Left renal cortex interstitium (tissue), 4 donors: ENCODE measurements around the gene COL25A1. TPM values are rescaled to one million over a fixed set of nuclear protein-coding genes. Genes with fewer than 3 reads are reported as not detected.

Source experiments
- DNase-seq, 4 donors: peaks; one replicate each; pipeline ENCODE4 v3.0.0-alpha.2; 2013; ENCODE audit warnings: low read depth in 4 of 4, low spot score in 2 of 4, missing footprints in 1 of 4
- polyA plus RNA-seq, 4 donors: library from polyadenylated mRNA; unstranded; fragments of 120-200 nt; gene quantifications; one replicate each; pipeline ENCODE4 v1.2.1, GENCODE V29; 2013; ENCODE audit not compliant: insufficient read length in 4 of 4

Gene COL25A1
- polyA plus RNA-seq, 4 donors, result 14.9 to 23.1 (median 18.8) TPM

DNA sequence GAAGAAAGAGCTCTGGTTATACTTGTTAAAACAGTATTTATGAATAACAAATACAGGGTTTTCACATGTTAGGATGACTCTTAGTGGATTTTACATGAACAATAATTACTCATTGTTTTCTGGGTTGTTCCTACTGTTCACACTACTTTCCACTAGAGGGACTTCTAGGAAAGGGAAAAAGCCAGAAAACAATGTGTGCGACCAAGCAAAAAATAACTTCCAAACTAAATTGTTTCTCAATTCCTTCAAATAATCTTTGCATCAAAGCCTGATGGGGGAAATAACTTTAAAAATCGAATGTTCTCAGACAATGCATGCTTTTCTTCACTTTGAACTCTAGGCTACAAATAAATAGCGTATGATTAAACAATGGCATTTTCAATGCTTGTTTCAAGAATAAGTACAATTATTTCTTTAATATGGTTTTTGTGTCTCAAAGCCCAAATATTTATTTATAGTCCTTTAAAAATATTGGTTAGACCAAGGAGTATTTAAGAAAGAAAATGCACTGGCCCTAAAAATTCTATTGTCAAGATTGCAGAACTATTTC, 467.5 kb downstream of the COL25A1 start:
- peak in 1 of 4 donors; percentile 34 for DNase-seq

DNA sequence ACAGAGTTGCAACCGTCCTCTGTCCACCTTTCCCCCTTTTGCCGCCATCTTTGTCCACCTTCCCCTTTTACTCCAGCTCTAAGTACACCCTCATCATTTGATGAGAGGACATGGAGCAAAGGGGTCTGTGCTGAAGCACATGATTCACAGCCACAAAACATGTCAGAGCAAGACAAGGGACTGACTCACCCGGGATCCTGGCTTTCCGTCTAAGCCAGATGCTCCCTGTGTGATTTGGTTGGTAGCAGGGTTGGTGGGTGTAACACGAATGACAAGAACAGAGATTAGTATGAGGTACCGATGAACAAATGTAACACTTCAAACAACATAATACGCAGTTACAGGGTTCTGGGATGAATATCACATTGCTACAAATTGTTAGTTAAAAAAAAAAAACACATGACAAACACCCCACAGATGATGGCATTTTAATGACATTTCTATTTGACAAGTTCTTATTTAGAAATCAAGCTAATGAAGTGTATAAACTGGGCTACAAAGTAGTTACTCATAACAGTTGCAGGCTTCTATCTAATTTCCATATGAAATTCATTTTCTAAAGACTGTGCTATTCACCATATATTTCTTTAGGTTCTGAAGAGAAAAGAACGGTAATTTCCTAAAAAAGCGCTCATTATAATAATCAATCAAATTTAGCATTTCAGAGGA, 468.2 kb downstream of the COL25A1 start:
- DNase-seq, result no peak

DNA sequence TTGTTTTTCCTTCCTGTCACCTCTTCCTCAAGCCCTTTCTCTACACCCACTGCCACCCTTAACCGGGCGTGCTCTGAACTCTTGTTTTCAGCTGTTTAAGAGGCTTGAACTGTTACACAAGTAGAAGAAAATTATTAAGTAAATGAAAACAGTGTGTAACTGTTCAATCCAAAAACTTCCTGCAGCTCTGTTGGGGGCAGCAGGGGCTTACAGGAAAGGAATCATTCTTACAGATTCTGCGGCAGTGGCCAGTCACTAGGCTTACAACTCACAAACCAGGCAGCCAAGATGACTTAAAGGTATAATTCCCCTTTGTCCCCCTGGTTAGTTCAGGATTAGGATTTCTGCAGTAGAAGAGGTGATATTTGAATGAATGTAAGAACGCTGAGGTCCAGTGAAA, 469.4 kb downstream of the COL25A1 start:
- no peak for DNase-seq

DNA sequence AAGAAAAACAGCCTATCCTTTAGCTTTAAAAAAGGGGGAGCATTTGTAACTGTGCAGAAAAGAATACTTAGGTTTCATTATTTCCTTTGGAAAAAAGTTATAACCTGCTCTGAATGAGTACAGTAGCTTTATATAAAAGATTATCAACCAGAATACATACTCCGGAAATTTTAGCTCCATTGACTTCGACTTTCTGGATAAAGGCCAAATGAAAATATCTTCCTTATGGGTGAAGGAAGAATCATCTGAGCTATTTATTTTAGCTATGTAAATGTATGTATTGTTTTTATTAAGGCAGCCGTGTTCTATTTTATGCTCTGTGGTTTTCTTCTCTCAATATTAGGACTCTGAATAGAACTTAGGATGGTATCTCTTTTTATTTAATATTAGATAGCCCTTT, 470.6 kb downstream of the COL25A1 start:
- no peak for DNase-seq

DNA sequence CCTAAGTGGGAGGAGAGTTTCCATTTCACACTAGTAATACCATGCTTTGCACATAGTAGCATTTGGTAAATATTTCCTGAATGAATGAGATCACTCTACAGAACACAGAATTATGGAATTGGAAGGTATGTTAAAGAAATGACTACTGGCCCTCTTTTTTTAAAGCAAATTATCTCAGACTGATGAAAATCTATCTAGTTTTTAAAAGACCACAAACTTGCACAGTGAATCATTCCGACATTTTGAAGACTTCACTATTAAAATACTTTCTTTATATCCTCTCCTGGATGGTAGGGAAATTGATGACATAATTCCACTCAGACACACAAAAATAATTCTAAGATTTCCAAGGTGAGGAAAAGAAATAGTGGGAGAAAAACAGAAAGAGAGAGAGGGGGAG, 471.2 kb downstream of the COL25A1 start:
- DNase-seq, result no peak

DNA sequence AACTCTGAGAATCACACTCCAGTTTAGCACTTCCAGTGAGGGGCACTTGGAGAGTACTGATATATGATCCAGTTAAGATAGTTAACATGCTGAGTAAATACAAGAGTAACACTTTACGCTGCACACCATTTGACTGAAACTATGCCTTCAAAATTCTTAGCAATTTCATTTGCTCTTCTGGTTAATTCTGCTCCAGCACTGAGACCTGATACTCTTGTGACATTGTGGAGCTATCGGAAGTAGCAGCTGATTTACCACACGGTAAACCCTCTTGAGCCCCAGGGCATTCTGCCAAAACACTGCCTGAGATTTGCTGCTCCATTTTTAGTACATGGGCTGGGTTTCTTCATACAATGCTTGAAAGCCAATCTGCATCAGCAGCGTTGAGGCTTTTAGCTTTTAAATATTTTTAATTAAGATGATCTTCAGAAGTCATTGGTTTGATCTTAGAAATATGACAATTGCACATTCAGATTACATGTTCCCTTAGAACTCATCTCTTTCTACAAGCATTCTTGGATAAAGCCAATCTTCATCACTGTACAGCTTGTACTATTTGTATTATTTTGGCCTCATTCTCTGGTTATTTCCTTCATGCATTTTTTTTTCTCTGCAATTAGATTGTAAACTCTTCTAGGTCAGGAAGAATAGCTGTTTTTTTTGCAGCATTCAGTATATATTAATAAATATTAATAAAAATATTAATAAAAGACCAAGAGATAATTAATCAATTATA, 471.8 kb downstream of the COL25A1 start:
- DNase-seq, result peak in 2 of 4 donors; percentile 37 to 51

DNA sequence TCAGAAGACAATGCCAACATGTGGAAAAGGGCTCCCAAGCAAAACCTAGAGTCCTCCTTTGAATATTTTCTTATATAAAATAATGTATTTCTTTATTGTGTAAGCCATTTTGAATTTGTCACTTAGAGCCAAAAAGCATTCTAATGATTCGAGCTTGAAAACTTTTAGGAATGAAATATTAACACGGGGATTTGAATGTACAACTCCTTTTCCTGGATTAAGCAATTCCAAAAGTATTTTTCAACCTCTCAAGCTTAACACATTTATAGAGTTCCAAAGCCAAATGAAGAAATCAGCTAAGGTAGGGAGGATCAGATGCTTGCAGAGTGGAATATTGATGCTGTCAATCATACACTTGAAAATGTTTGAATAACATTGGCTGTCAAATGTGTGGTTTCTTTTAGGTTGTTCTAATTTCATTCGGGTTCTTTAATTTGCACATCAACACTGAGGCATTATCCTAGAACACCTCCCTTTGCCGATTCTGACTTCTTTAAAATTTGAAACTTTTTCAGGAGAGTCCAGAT, 472.4 kb downstream of the COL25A1 start:
- DNase-seq, result no peak

DNA sequence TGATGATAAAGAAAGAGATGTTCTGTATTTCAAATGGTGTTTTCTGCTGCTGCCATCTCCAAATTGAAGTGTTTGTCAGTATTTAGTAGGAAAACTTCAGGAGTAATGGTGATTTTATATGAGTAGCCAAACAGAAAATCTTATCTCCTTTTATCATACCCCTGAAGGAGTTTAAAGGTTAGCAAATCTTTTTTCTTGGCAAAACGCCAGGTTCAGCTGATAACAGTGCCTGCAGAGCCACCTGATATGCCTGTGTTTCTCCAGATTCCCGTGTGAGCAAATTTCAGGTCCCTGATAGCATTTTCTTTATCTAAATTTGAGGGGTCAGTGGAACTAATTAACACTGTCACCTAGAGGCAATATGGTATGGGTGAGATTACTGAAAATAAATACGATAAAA, 473.8 kb downstream of the COL25A1 start:
- DNase-seq, result no peak

DNA sequence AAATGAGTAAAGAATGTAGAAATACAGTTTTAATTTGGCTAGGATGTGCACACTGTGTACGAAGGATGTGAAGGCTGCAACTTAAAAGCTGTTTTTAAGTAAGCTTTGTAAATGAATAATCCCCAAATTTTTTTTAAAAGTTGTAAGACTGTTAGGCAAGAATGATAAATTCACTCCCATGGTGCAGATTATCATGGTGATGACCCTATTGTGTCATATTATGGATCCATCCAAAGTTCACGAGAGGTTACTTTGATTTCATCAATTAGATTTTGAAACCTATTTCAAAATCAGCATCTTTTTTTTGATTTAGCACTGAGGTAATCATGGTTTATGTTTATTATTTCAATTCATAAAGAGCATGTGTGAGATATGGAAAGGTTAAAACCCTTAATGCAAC, 476.7 kb downstream of the COL25A1 start:
- DNase-seq, result no peak

DNA sequence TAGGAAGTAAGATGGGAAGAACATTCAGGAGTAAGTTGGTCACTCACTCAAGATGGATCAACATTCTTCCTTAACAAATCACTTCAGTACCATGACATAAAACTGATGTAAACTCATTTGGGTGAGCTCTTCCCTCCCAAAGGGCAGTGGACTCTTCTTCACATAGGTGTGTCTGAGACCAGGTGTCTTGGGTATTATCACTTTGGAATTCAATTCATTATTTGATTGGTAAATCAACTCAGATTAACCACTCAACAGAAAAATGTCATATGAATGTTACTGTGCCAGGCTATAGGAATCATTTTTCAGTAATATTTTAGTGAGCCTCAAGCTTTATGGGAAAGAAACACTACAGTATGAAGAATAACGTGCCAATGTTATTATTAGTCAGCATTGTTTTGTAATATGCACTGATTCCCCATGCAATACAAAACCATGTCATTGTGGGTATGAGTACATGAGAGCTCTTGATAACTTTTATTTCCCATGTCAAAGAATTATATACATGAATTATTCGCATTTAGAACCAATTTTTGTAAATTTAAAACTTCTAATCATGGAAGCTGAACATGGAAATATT, 481.0 kb downstream of the COL25A1 start:
- DNase-seq, result no peak

DNA sequence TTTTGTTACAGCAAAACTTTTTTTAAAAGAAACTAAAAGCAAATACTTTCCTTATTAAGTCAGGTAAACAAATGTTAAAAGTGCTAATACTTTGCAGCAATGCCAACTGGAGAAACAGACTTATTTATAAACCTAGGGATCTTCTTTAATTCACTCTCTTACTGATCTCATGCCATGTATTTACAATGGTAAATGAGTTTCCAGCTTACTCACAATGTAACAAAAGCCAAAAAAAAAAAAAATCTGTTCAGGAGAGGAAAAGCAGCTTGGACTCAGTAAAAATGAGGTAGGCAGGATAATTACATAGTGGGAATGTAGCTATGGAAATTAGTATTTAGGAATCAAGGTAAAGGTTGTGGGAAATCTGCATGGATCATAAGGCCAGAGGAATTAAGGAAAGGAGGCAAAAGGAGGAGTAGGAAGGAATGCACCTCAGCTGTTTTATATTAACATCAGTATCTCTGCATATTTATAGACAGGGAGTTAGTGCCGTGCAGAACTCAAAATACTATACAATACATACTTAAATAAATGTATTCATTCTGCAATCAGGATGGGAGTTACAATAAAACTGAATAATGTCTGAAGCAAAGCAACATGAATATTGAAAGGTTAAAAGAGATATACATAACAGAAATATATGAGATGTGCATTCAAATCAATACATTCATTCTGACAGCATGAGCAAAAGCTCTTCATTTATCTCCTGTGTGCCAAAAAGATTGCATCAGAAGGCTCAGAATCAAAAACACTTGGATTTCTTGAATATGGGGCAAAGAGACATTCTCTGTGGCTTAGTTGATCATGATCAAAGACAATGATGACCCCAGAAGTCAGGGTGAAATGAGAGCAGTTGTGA, 481.7 kb downstream of the COL25A1 start:
- no peak for DNase-seq

DNA sequence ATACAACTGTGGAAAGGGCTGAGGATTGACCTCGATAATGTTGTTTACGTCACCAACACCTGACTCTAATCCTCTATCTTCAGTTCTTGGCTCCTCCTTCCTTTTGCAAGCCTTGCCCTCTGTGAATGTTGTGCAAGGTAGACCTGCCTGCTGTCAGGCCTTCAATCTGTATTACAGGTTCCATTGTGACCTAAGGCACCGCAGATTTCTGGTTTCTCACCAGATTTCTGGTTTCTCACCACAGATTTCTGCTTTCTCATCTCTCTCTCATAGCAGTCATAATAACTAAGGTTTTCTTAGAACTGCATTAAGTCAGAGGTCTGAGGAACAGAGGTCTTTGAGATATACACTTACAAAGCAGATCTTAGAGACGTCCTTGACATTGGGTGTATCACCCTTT, 488.1 kb downstream of the COL25A1 start:
- DNase-seq, result no peak

DNA sequence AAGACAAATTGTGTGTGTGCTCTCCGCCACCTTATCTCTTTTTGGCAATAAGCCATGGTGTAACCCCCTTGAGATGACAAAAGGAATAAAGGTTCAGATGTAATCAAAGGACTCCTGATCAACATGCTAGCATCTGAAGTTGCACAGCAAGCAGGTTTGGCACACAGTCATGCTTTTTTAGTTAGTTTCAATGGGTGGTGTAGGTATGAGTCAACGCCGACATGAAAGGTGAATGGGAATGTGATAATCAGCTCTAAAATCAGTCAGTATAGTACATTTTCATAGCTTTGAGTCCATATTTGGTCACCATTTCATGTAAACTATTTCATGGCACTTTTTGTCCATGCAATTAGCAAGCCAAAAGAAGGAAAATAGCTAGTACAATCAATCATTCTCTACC, 489.2 kb downstream of the COL25A1 start:
- DNase-seq, result no peak

DNA sequence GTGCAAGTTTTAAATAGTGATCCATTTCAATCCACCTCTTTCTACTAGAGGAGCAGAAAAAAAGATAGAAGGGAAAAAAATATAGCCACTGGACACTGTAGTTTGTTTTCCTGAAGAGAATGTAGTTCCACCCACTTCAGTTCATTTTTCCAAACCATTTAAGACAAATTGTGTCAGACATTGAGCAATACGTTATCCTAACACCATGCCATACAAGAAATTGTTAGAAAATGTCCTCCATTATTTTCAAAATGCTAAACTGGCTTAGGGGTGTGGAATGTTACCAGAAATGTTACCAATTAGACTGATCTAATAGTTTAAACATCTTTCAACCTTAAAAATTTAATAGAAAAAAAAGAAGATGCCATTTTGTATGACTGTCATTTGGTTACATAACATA, 491.0 kb downstream of the COL25A1 start:
- DNase-seq, result no peak

DNA sequence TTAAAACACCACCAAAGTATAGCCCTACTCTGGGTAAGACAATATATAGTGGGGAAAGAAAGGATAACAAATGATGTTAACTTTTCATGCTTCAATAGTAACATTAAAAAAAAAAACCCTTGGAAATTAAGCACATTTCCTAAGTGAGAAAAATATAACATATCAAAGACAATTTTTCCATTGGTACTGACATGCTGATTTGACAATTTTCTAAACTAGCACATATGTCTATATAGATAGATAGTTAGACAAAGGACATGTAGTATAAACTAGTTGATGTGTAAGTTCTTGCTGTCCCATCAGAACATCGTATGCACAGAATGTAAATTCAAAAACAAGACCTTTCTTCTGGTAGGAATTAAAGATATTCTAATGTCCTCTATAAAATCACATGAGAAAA, 492.4 kb downstream of the COL25A1 start:
- DNase-seq, result no peak

DNA sequence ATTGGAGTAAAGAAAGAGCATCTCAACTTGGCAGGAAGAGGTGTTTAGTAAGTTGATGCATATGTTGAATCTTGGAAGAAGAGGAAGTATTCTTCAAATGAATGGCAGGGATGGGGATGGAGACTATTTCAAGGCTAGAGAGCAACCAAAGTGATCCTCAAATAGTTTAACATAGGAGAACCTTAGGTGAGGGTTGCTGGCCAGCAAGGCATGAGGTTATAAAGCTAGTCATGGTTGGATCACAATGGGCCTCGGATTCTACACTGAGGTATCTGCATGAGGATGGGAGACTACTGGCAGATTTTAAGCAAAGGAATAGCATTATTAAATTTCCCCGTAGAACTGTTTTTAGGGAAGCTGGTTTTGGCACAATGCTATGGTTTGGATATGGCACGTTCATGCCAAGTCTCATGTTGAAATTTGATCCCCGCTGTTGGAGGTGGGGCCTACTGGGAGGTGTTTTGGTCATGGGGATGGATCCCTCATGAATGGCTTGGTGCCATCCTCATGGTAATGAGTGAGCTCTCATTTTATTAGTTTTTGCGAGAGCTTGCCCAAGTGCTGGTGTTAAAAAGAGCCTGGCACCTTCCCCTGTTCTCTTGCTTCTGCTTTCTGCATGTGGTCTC, 497.7 kb downstream of the COL25A1 start:
- DNase-seq, result no peak

DNA sequence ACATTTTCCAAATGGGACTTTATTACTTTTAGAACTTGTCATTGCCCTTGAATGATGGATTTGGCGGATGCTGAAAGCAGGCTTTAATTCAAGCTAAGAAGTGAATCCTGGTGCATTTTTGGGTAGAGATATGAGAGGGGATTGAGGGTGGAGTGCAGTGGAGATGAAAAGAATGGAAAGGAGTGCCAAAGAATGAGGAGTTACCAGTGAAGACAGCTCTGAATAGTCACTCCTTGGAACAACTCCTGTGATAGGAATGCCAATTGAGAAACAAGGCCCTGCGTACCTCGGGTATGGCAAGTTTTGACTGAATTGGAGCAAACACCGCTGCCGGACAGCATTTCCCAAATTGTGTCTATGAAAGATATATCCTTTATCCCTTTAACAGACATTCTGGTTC, 503.2 kb downstream of the COL25A1 start:
- no peak for DNase-seq

DNA sequence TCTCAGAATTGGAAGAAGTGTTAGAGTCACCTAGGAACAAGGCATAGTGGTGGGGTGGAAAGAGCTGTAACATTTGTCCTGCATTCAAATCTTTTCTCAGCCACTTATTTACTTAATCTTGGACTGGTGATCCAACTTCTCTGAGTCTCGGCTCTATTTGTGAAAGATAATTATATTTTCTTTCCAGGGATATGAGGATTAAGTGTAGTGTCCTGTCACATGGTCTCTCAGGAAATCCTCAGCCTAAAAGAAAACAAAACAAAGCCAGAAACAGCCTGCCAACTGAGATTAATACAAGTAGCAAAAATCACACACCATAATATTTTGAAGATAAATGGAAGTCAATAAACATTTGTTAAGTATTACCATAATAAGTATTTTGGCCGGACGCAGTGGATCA, 506.3 kb downstream of the COL25A1 start:
- DNase-seq, result no peak

DNA sequence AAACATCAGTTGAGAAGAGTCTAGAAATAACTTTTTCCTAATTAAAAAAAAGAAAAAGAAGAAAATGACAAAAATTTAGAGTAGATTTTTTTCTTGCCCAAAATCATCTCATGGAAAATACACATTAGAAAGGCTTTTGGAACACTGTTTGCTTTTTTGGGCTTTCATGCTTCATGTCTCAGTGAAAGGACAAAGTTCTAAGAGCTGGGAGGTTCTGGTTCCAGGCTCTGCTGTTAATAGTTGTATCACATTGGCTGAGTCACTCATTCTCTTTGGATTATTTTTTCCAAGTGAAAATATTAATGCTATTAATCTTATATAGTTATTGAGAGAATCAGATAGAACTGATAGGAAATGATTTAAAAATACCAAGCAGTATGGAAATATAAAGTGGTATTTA, 506.7 kb downstream of the COL25A1 start:
- DNase-seq, result no peak

DNA sequence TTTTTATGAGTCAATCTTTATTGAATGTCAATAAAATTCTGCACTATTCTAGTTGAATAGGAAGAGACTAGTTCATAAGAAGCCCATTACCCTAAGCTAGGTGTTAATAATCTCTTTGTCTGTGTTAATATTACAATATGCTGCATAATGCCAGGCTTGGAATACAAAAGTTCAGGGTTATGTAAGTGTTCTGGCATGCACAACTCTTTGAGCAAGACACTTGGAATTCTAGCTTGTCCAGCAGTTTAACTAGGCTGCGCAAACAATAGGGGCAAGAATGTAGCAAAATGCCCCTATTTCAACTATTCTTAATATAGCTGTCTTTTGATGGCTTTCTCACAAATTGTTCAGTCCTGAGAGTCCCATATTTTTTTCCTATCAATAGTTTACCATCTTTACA, 508.3 kb downstream of the COL25A1 start:
- no peak for DNase-seq
